SK-N-SH (cell line): ENCODE results near the gene SST. TPM values are rescaled to one million over a fixed set of nuclear protein-coding genes. Genes with fewer than 3 reads are reported as not detected.

Source experiments
- CTCF ChIA-PET: fragments of 300-600, 350-600 bp; formaldehyde crosslinking; extraction: SDS; loops from one replicate; lab custom pipeline; 2021; lab: Yijun Ruan, JAX
- POLR2A ChIA-PET: fragments of 350-600 bp; sonication (Branson Sonifier 250); formaldehyde crosslinking; extraction: SDS; loops from one replicate; lab custom pipeline; 2020; ENCODE audit warnings: antibody characterized with exemption, inconsistent platforms; lab: Yijun Ruan, JAX
- DNase-seq: peaks from one replicate; pipeline ENCODE4 v3.0.0; 2012
- H2AFZ ChIP-seq: fragments of 200-600 bp; sonication (generic); 2 replicates; pipeline ENCODE4 v1.8.1; 2016; ENCODE audit warnings: antibody characterized with exemption, mild to moderate bottlenecking, low read depth
- H3F3A ChIP-seq: fragments of 200-600 bp; sonication (generic); replicated peaks from 2 replicates; pipeline ENCODE3; 2016; ENCODE audit warnings: antibody characterized with exemption, mild to moderate bottlenecking; ENCODE audit not compliant: insufficient read depth
- H3K27ac ChIP-seq, 2 experiments: fragments of 200-500 bp in 1 of 2; fragments of 200-600 bp in 1 of 2; sonication (Bioruptor generic) in 1 of 2; sonication (generic), shearing (Covaris generic) in 1 of 2; 2 replicates each; pipeline versions ENCODE4 v1.5.1 to v1.6.1; 2014 to 2016; ENCODE audit warnings: low read depth in 2 of 2, inconsistent platforms in 1 of 2, low read length in 1 of 2, mild to moderate bottlenecking in 1 of 2, mixed read lengths in 1 of 2
- H3K27me3 ChIP-seq: fragments of 200-600 bp; sonication (generic), shearing (Covaris generic); 2 replicates; pipeline ENCODE4 v1.6.1; 2016; ENCODE audit warnings: mixed run types; ENCODE audit not compliant: insufficient read depth
- H3K36me3 ChIP-seq, 2 experiments: fragments of 200-500 bp in 1 of 2; fragments of 200-600 bp in 1 of 2; sonication (Bioruptor generic) in 1 of 2; sonication (generic) in 1 of 2; replicated peaks in 1 of 2; 2 replicates each; pipeline versions ENCODE3 to v1.5.1; 2014 to 2016; ENCODE audit warnings: low read length in 1 of 2, mild to moderate bottlenecking in 1 of 2; ENCODE audit not compliant: insufficient read depth in 2 of 2, control insufficient read depth in 1 of 2
- H3K4me1 ChIP-seq, 2 experiments: fragments of 200-500 bp in 1 of 2; fragments of 200-600 bp in 1 of 2; sonication (Bioruptor generic) in 1 of 2; sonication (generic), shearing (Covaris generic) in 1 of 2; 2 replicates each; pipeline versions ENCODE4 v1.5.1 to v1.6.1; 2014 to 2016; ENCODE audit warnings: low read depth in 1 of 2, low read length in 1 of 2, mixed run types in 1 of 2; ENCODE audit not compliant: insufficient read depth in 2 of 2, control insufficient read depth in 1 of 2
- H3K4me2 ChIP-seq: fragments of 200-600 bp; sonication (generic), shearing (Covaris generic); 2 replicates; pipeline ENCODE4 v1.6.1; 2017; ENCODE audit warnings: mixed run types
- H3K4me3 ChIP-seq, 2 experiments: fragments of 200-500 bp in 1 of 2; fragments of 200-600 bp in 1 of 2; sonication (Bioruptor generic) in 1 of 2; sonication (generic), shearing (Covaris generic) in 1 of 2; 2 replicates each; pipeline versions ENCODE4 v1.5.1 to v1.8.1; 2014 to 2016; ENCODE audit warnings: low read depth in 2 of 2, inconsistent platforms in 1 of 2, low read length in 1 of 2, mild to moderate bottlenecking in 1 of 2, mixed read lengths in 1 of 2, moderate library complexity in 1 of 2
- H3K79me2 ChIP-seq: fragments of 200-600 bp; sonication (generic); 2 replicates; pipeline ENCODE4 v1.8.1; 2017; ENCODE audit warnings: mild to moderate bottlenecking; ENCODE audit not compliant: insufficient read depth
- H3K9ac ChIP-seq: fragments of 200-600 bp; sonication (generic); 2 replicates; pipeline ENCODE4 v1.6.1; 2017; ENCODE audit warnings: mixed run types
- H3K9me2 ChIP-seq: fragments of 200-600 bp; sonication (generic); 2 replicates; pipeline ENCODE4 v1.6.1; 2017; ENCODE audit warnings: mixed run types
- H3K9me3 ChIP-seq: fragments of 200-600 bp; sonication (generic); 2 replicates; pipeline ENCODE4 v1.6.1; 2017; ENCODE audit warnings: mixed run types, mild to moderate bottlenecking, moderate library complexity
- H4K20me1 ChIP-seq: fragments of 200-600 bp; sonication (generic); 2 replicates; pipeline ENCODE4 v1.6.1; 2017; ENCODE audit warnings: mild to moderate bottlenecking, mixed run types; ENCODE audit not compliant: insufficient read depth
- CHD2 ChIP-seq: fragments of 150-350 bp; IDR thresholded peaks from 2 replicates; pipeline ENCODE4 v1.6.1; 2018; ENCODE audit warnings: low read length; ENCODE audit not compliant: partially characterized antibody
- ELF1 ChIP-seq: IDR thresholded peaks from 2 replicates; pipeline ENCODE4 v1.4.0; 2012
- GATA2 ChIP-seq: sonication (generic); formaldehyde crosslinking; IDR thresholded peaks from 2 replicates; pipeline ENCODE4 v1.5.0; 2020; ENCODE audit warnings: mild to moderate bottlenecking, missing genetic modification reagents
- MAX ChIP-seq: IDR thresholded peaks from 2 replicates; pipeline ENCODE4 v1.4.0; 2012; ENCODE audit warnings: low read depth
- MEF2A ChIP-seq: IDR thresholded peaks from 2 replicates; pipeline ENCODE4 v1.4.0; 2012; ENCODE audit warnings: low read depth, borderline replicate concordance
- MXI1 ChIP-seq: IDR thresholded peaks from 2 replicates; pipeline ENCODE4 v1.6.1; 2012; ENCODE audit warnings: mild to moderate bottlenecking, low read depth, low read length, improper control_type of control experiment
- NFIC ChIP-seq: IDR thresholded peaks from 2 replicates; pipeline ENCODE4 v1.4.0; 2012; ENCODE audit warnings: borderline replicate concordance
- POLR2AphosphoS5 ChIP-seq: IDR thresholded peaks from 2 replicates; pipeline ENCODE4 v1.6.1; 2012; ENCODE audit warnings: low read depth, low read length
- RAD21 ChIP-seq: IDR thresholded peaks from 2 replicates; pipeline ENCODE4 v1.6.1; 2012; ENCODE audit warnings: mild to moderate bottlenecking, low read length
- RFX5 ChIP-seq: IDR thresholded peaks from 2 replicates; pipeline ENCODE4 v1.6.1; 2012; ENCODE audit warnings: mild to moderate bottlenecking, improper control_type of control experiment, low read length
- RXRA ChIP-seq: IDR thresholded peaks from 2 replicates; pipeline ENCODE4 v1.4.0; 2012; ENCODE audit warnings: low read depth, mild to moderate bottlenecking, borderline replicate concordance
- SIN3A ChIP-seq: IDR thresholded peaks from 2 replicates; pipeline ENCODE4 v1.6.1; 2012; ENCODE audit warnings: low read depth, mild to moderate bottlenecking, low read length, moderate library complexity, borderline replicate concordance
- SMC3 ChIP-seq: IDR thresholded peaks from 2 replicates; pipeline ENCODE4 v1.6.1; 2012; ENCODE audit warnings: low read depth, low read length, improper control_type of control experiment
- TAF1 ChIP-seq: IDR thresholded peaks from 2 replicates; pipeline ENCODE4 v1.6.1; 2012; ENCODE audit warnings: low read depth, mild to moderate bottlenecking, low read length, moderate library complexity, borderline replicate concordance
- USF2 ChIP-seq: fragments of 150-350 bp; IDR thresholded peaks from 2 replicates; pipeline ENCODE4 v1.6.1; 2017; ENCODE audit warnings: antibody characterized with exemption, low read length, low read depth, borderline replicate concordance
- WGBS: methylation state at CpG from one replicate; pipeline ENCODE4 v1.1.6; 2017; ENCODE audit warnings: low lambda C conversion rate; 5-methylcytosine and 5-hydroxymethylcytosine counted together
- polyA plus RNA-seq, 3 experiments: library from polyadenylated mRNA; depleted of rRNA; stranded (reverse); fragments of >200 nt; gene quantifications; 2 replicates each; pipeline ENCODE4 v1.2.3, GENCODE V29; 2012
- TF ChIP-seq, protein P1 (sequence below): IDR thresholded peaks from 2 replicates; pipeline ENCODE4 v1.6.1; 2012; ENCODE audit warnings: mild to moderate bottlenecking, low read depth, low read length, moderate library complexity

Gene SST
- polyA plus RNA-seq, 1 of the 3 experiments (the other 2 are of a cell fraction), result not detected

DNA sequence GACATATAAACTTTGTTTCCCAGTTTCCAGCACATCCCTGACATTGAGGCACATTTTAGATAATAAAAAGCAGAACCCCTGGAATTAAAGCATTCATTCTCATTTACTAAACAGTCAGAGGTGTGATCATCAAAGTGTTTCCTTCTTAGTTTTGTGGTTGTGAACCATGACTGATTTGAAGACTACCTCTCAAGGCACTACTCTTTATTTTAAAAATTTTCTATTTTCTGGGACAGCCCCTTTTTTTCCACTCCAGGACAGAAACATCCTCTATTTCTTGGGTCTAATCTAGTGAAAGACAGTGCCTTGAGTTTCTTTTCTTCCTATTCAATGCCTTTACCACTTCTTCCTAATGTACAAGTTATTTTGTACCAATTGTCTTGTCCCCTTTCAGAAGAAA lies 5.2 kb downstream of the SST start (continued):
- TF ChIP-seq, protein P1, sequence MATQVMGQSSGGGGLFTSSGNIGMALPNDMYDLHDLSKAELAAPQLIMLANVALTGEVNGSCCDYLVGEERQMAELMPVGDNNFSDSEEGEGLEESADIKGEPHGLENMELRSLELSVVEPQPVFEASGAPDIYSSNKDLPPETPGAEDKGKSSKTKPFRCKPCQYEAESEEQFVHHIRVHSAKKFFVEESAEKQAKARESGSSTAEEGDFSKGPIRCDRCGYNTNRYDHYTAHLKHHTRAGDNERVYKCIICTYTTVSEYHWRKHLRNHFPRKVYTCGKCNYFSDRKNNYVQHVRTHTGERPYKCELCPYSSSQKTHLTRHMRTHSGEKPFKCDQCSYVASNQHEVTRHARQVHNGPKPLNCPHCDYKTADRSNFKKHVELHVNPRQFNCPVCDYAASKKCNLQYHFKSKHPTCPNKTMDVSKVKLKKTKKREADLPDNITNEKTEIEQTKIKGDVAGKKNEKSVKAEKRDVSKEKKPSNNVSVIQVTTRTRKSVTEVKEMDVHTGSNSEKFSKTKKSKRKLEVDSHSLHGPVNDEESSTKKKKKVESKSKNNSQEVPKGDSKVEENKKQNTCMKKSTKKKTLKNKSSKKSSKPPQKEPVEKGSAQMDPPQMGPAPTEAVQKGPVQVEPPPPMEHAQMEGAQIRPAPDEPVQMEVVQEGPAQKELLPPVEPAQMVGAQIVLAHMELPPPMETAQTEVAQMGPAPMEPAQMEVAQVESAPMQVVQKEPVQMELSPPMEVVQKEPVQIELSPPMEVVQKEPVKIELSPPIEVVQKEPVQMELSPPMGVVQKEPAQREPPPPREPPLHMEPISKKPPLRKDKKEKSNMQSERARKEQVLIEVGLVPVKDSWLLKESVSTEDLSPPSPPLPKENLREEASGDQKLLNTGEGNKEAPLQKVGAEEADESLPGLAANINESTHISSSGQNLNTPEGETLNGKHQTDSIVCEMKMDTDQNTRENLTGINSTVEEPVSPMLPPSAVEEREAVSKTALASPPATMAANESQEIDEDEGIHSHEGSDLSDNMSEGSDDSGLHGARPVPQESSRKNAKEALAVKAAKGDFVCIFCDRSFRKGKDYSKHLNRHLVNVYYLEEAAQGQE, result no peak
- TF ChIP-seq SIN3A, result no peak
- no peak for TF ChIP-seq RXRA
- TF ChIP-seq ELF1, result no peak
- no peak for TF ChIP-seq MEF2A
- no peak for TF ChIP-seq RAD21
- TF ChIP-seq RFX5, result no peak

DNA sequence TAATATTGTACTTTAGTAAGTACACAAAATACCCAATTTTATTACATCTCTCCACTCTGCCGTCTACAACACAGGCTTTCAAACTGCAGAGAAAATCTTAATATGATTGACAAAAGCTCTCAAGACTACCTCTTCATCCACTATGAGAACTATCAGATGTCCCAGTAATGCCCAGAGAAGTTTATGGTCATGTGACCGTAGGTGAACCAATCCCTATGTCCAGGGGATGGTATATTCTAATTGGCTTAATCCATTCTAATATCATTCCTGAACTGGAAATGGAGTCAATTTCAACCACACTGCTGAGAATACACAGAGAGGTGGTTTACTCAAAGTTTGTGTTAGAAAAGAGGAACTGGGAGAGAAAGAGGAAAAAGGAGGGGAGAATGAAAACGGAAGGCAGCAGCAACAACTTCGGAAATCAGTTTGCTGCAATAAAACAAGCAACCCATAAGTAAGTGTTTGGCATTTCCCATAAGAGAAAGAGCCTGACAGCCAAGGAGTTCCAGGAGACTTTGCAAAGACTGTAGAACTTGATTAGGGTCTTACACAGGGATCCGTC lies 7.3 kb downstream of the SST start:
- no peaks in the 10 kb centered on the region for H3K4me1 ChIP-seq
- H3K4me2 ChIP-seq, result no peak overlapping the region
- no peaks in the 10 kb centered on the region for H3K9me3 ChIP-seq
- H3K36me3 ChIP-seq, result no peaks in the 10 kb centered on the region
- DNase-seq, result no peak
- H3K9ac ChIP-seq, result no peak overlapping the region
- no peak overlapping the region for H2AFZ ChIP-seq
- WGBS, result 10% methylated on average over 5 of the region's 5 CpGs
- H3K4me3 ChIP-seq, result no peak overlapping the region
- H3F3A ChIP-seq, result no peaks in the 10 kb centered on the region
- TF ChIP-seq SMC3 (no peak), MAX (no peak), MXI1 (no peak), RFX5 (no peak), NFIC (no peak), GATA2 (CRISPR knock-in tag) (no peak), SIN3A (no peak), POLR2AphosphoS5 (no peak), CHD2 (no peak), USF2 (no peak), TAF1 (no peak)
- TF ChIP-seq, all 33 proteins: peak for 0
- no peaks in the 10 kb centered on the region for H3K9me2 ChIP-seq
- POLR2A ChIA-PET, result no interaction called here
- no peaks in the 10 kb centered on the region for H4K20me1 ChIP-seq
- H3K27ac ChIP-seq, result no peak overlapping the region
- no peaks in the 10 kb centered on the region for H3K79me2 ChIP-seq
- CTCF ChIA-PET, result interaction anchor here (4.5 kb wide), 1 partner anchor 16 kb away, joined by 27 read pairs; no protein-coding TSS in a partner anchor
- H3K27me3 ChIP-seq, result no peaks in the 10 kb centered on the region
